DOHH2 (cell line): ENCODE results near the gene ATP1A3.

Source experiments
- EZH2phosphoT487 ChIP-seq: fragments of 200-600 bp; sonication (generic); IDR thresholded peaks from 2 replicates; pipeline ENCODE4 v1.6.1; 2017; ENCODE audit warnings: borderline replicate concordance, mild to moderate bottlenecking, antibody characterized with exemption, low read length, moderate library complexity, mixed read lengths
- TF ChIP-seq, protein P1 (sequence below): fragments of 200-600 bp; sonication (generic); IDR thresholded peaks from one replicate; pipeline ENCODE4 v1.5.1; 2014; ENCODE audit warnings: antibody characterized with exemption, mild to moderate bottlenecking, low read depth, low read length; ENCODE audit not compliant: poor library complexity, severe bottlenecking

DNA sequence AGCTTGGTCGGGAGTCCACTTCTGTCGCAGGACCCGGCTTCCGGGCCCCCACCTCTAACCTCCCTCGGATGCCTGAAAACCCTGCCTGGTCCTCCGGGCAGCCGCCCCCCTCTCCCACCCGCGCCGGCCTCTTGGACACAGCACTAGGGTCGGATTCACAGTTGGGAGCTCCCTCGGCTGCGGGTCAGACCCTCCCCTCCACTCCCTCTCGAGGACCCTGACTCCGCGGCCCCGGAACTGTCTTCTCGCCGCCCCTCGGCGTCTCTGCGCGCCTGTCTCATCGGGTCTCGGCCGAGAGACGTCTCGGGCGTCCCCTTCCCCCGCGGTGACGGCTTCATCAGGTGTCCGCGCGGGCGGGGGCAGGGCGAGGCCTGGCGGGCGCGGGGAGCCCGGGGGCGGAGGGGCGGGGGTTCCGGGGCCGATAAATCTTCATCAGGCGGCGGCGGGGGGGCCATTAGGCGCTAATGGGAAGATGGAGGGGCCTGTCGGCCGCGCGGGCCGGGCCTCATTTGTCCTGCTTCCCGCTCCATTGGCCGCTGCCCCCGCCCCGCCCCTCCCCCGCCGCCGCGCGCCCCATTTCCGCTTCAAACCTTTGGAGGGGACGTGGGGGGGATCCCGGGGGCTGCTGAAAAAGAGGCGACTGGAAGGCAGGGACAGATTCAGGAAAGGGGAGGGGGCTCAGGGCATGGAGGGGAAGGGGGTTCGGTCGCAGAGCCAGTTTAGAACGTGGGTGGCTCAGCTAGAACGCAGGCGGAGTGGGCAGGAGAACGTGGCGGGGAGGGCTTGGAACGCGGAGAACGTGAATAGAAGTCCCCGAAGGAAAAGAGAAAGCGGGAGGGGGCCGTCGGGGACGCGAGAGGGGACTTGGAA lies 53.9 kb downstream of the ATP1A3 start:
- TF ChIP-seq, protein P1, sequence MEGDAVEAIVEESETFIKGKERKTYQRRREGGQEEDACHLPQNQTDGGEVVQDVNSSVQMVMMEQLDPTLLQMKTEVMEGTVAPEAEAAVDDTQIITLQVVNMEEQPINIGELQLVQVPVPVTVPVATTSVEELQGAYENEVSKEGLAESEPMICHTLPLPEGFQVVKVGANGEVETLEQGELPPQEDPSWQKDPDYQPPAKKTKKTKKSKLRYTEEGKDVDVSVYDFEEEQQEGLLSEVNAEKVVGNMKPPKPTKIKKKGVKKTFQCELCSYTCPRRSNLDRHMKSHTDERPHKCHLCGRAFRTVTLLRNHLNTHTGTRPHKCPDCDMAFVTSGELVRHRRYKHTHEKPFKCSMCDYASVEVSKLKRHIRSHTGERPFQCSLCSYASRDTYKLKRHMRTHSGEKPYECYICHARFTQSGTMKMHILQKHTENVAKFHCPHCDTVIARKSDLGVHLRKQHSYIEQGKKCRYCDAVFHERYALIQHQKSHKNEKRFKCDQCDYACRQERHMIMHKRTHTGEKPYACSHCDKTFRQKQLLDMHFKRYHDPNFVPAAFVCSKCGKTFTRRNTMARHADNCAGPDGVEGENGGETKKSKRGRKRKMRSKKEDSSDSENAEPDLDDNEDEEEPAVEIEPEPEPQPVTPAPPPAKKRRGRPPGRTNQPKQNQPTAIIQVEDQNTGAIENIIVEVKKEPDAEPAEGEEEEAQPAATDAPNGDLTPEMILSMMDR = no peak
- no peak for TF ChIP-seq EZH2phosphoT487
